SK-N-MC (cell line): Measurements from ENCODE around the gene ITGB6.

Experiments
- EZH2 ChIP-seq: fragments of 200-600 bp; sonication (generic); IDR thresholded peaks from one replicate; pipeline ENCODE4 v1.6.1; 2017; ENCODE audit warnings: antibody characterized with exemption
- POLR2AphosphoS5 ChIP-seq: IDR thresholded peaks from 2 replicates; pipeline ENCODE4 v1.6.1; 2012; ENCODE audit warnings: mild to moderate bottlenecking, low read depth, low read length, borderline replicate concordance

DNA sequence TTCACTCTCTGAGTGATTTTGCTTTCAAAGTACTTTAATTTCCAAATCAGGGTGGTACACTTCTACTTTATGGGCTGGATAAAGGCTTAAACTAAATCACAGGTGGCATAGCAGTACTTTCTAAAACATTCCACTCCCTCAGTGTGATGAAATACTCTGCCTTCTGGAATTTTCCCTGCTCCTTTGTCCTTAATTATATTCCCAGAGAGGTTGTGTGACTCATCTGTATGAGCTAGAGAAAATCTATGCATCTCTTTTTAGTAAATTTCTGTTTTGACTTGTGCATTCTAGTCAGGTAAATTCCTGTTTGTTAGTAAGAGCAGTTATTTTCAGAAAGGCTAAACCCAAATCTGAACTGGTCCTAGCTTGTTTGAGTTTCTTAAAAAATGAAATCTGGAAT, 108.7 kb downstream of the ITGB6 start:
- TF ChIP-seq POLR2AphosphoS5: no peak
- TF ChIP-seq EZH2: no peak
